PFSK-1 (cell line): ENCODE data around the gene GALNT5.

Experiments
- FOXP2 ChIP-seq: optimal IDR thresholded peaks from 2 replicates; pipeline ENCODE3; 2011; ENCODE audit warnings: borderline replicate concordance, control low read depth, inconsistent platforms; ENCODE audit not compliant: insufficient read depth; ENCODE audit errors: extremely low read length, extremely low read depth
- POLR2AphosphoS5 ChIP-seq: IDR thresholded peaks from 2 replicates; pipeline ENCODE4 v1.6.1; 2012; ENCODE audit warnings: low read depth, mild to moderate bottlenecking, control low read depth, low read length, moderate library complexity
- REST ChIP-seq, 2 experiments: IDR thresholded peaks; 2 replicates each; pipeline versions ENCODE4 v1.6.1 to v1.8.0; 2011 to 2012; ENCODE audit warnings: low read depth in 2 of 2, low read length in 2 of 2, control low read depth in 1 of 2, inconsistent platforms in 1 of 2, mild to moderate bottlenecking in 1 of 2, moderate library complexity in 1 of 2; ENCODE audit not compliant: insufficient read depth in 1 of 2
- SIN3A ChIP-seq: IDR thresholded peaks from 2 replicates; pipeline ENCODE4 v1.6.1; 2012; ENCODE audit warnings: mild to moderate bottlenecking, low read length, moderate library complexity, borderline replicate concordance; ENCODE audit not compliant: insufficient read depth
- TAF1 ChIP-seq: IDR thresholded peaks from 2 replicates; pipeline ENCODE4 v1.6.1; 2012; ENCODE audit warnings: low read length, control low read depth, borderline replicate concordance; ENCODE audit not compliant: insufficient read depth

GRCh38 chr2:157231476-157231875 is 26.0 kb upstream of the GALNT5 start:
- TF ChIP-seq POLR2AphosphoS5 (no peak), REST (IDR thresholded peaks at IDR 0.05; ENCODE audit: insufficient read depth in 1 of 2, low read depth in 2 of 2, low read length in 2 of 2) (no peak), TAF1 (no peak), SIN3A (no peak), FOXP2 (no peak)
